ENCODE results near the gene SIVA1. TPM values are rescaled to one million over a fixed set of nuclear protein-coding genes. Genes with fewer than 3 reads are reported as not detected.

The SIVA1 gene
- 35.9 and 47.0 TPM in 2 replicates for total RNA-seq

GRCh38 chr14:104752735-104753527 lies at the start of gene SIVA1:
Gene SIVA1 (plus strand): TSS chr14:104753147. CDS start chr14:104753202, 55 bp downstream.

GRCh38 chr14:104723651-104724406 lies 29.1 kb upstream of the SIVA1 start, which contains the start of gene ADSS1:
Gene ADSS1 (plus strand): TSS chr14:104724229. CDS start chr14:104724271, 42 bp downstream.

GRCh38 chr14:104794993-104795780 lies 42.2 kb downstream of the SIVA1 start, which contains the start of gene AKT1:
Gene AKT1 (minus strand): TSS chr14:104795748. CDS start chr14:104792643, 3,105 bp downstream.

GRCh38 chr14:104800771-104801519 lies 48.0 kb downstream of the SIVA1 start, which contains the start of gene ZBTB42:
Gene ZBTB42 (plus strand): TSS chr14:104801101. CDS start chr14:104801198, 97 bp downstream.

Other genes starting within 250 kb of the SIVA1 start
- not detected in 2 replicates for gene C14orf180, start 173.4 kb upstream of the SIVA1 start, total RNA-seq
- 0.07 TPM in 1 of 2 replicates, not detected in the other for gene TMEM179, start 148.4 kb upstream of the SIVA1 start, total RNA-seq
- 82.4 and 103 TPM in 2 replicates for gene INF2, start 63.5 kb upstream of the SIVA1 start, total RNA-seq
- 13.0 and 16.3 TPM in 2 replicates for gene ADSS1, start 28.9 kb upstream of the SIVA1 start, total RNA-seq
- 239 and 285 TPM in 2 replicates for gene AKT1, start 42.6 kb downstream of the SIVA1 start, total RNA-seq
- gene ZBTB42, start 48.0 kb downstream of the SIVA1 start, total RNA-seq = 2.7 and 5.8 TPM in 2 replicates
- gene CEP170B, start 112.1 kb downstream of the SIVA1 start, total RNA-seq = 19.5 and 43.3 TPM in 2 replicates
- 0.07 and 0.13 TPM in 2 replicates for gene PLD4, start 171.7 kb downstream of the SIVA1 start, total RNA-seq
- 41.4 and 194 TPM in 2 replicates for gene AHNAK2, start 225.2 kb downstream of the SIVA1 start, total RNA-seq
- gene CLBA1, start 232.6 kb downstream of the SIVA1 start, total RNA-seq = 9.6 and 12.1 TPM in 2 replicates